Calu3 (cell line): ENCODE measurements around the gene IL31. TPM values are rescaled to one million over a fixed set of nuclear protein-coding genes. Genes with fewer than 3 reads are reported as not detected.

Source experiments
- BruUV-seq: library from RNA; stranded (reverse); fragments of 400-500 nt; replicated peaks from 2 replicates; lab custom pipeline; 2021; lab: Mats Ljungman, UMichigan
- CTCF ChIA-PET: fragments of 300-600 bp; sonication (Branson Sonifier 250); formaldehyde crosslinking; loops from one replicate; lab custom pipeline; 2022; ENCODE audit warnings: antibody characterized with exemption; lab: Charles Lee
- DNase-seq: peaks from one replicate; pipeline ENCODE4 v3.0.0; 2022
- H3K27ac Mint-ChIP-seq: one replicate; pipeline ENCODE4 v1.8.0; 2022; ENCODE audit warnings: mixed read lengths; ENCODE audit not compliant: unreplicated experiment
- H3K27me3 Mint-ChIP-seq: one replicate; pipeline ENCODE4 v1.8.0; 2022; ENCODE audit warnings: mixed read lengths; ENCODE audit not compliant: unreplicated experiment
- H3K36me3 Mint-ChIP-seq: one replicate; pipeline ENCODE4 v1.8.0; 2022; ENCODE audit warnings: mild to moderate bottlenecking, moderate library complexity, mixed read lengths; ENCODE audit not compliant: insufficient read depth, unreplicated experiment
- H3K4me1 Mint-ChIP-seq: one replicate; pipeline ENCODE4 v1.8.0; 2022; ENCODE audit warnings: mild to moderate bottlenecking, low read depth, mixed read lengths; ENCODE audit not compliant: unreplicated experiment
- H3K4me3 Mint-ChIP-seq: one replicate; pipeline ENCODE4 v1.8.0; 2022; ENCODE audit warnings: mild to moderate bottlenecking, low read depth, moderate library complexity, mixed read lengths; ENCODE audit not compliant: unreplicated experiment
- H3K9me3 Mint-ChIP-seq: one replicate; pipeline ENCODE4 v1.8.0; 2022; ENCODE audit warnings: low read depth, mixed read lengths; ENCODE audit not compliant: unreplicated experiment
- intact Hi-C: fragments of 100-400 bp; cut with micrococcal nuclease; formaldehyde crosslinking; loops from one replicate; pipeline ENCODE4 v1.10.0; 2022; ENCODE audit not compliant: unreplicated experiment
- total RNA-seq: library from RNA; stranded (reverse); gene quantifications from 2 replicates; pipeline ENCODE4 v1.2.3, GENCODE V29; 2022
- TF ChIP-seq, protein P1 (sequence below): fragments of 200-600 bp; IDR thresholded peaks from one replicate; pipeline ENCODE4 v1.8.0; 2022; ENCODE audit warnings: antibody characterized with exemption; ENCODE audit not compliant: unreplicated experiment

IL31 gene
- total RNA-seq, 1 experiment from 2014 or later = not detected

DNA sequence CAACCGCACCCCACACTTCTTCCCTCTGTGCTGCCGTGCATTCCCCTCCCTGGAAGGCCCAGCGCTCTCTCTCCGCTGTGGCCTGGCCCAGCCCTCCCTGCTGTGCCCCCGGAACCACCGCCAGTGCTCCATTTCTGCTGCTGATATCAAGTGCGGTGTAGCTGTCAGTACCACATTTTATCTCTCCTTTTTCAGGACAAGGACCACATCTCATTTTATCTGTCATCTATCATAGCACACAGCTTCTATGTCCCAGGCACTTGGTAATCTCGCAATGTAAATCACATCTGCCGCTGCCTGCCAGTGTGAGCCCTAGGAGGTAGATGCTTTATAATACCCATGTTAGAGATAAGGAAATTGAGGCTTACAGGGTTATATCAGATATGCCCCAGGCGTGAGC is 18.3 kb downstream of the IL31 start:
- CTCF ChIA-PET = no interaction called here
- intact Hi-C loops = no loop called here
- Mint-ChIP-seq H3K4me1 (no peaks in the 10 kb centered on the region), H3K36me3 (no peaks in the 10 kb centered on the region), H3K4me3 (no peak overlapping the region), H3K27me3 (peaks cover 40% of the 10 kb centered on the region), H3K9me3 (no peaks in the 10 kb centered on the region), H3K27ac (no peak overlapping the region)
- TF ChIP-seq, protein P1, sequence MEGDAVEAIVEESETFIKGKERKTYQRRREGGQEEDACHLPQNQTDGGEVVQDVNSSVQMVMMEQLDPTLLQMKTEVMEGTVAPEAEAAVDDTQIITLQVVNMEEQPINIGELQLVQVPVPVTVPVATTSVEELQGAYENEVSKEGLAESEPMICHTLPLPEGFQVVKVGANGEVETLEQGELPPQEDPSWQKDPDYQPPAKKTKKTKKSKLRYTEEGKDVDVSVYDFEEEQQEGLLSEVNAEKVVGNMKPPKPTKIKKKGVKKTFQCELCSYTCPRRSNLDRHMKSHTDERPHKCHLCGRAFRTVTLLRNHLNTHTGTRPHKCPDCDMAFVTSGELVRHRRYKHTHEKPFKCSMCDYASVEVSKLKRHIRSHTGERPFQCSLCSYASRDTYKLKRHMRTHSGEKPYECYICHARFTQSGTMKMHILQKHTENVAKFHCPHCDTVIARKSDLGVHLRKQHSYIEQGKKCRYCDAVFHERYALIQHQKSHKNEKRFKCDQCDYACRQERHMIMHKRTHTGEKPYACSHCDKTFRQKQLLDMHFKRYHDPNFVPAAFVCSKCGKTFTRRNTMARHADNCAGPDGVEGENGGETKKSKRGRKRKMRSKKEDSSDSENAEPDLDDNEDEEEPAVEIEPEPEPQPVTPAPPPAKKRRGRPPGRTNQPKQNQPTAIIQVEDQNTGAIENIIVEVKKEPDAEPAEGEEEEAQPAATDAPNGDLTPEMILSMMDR = no peak
- DNase-seq = no peak
- no TSS peak for BruUV-seq

GRCh38 chr12:122152754-122153153 is 21.3 kb downstream of the IL31 start:
- CTCF ChIA-PET = no interaction called here
- H3K36me3 Mint-ChIP-seq = no peaks in the 10 kb centered on the region
- peaks cover 27% of the 10 kb centered on the region for H3K27me3 Mint-ChIP-seq
- no peak for DNase-seq
- BruUV-seq = no TSS peak
- H3K4me3 Mint-ChIP-seq = no peak overlapping the region
- H3K27ac Mint-ChIP-seq = no peak overlapping the region
- TF ChIP-seq, protein P1 = no peak
- H3K4me1 Mint-ChIP-seq = no peaks in the 10 kb centered on the region
- intact Hi-C loops = no loop called here
- no peaks in the 10 kb centered on the region for H3K9me3 Mint-ChIP-seq

- DNase-seq = no peak
- BruUV-seq = no TSS peak
- TF ChIP-seq, protein P1 = no peak
- Mint-ChIP-seq H3K27me3 (peaks cover 16% of the 10 kb centered on the region), H3K9me3 (no peaks in the 10 kb centered on the region), H3K4me1 (no peaks in the 10 kb centered on the region), H3K27ac (no peak overlapping the region), H3K36me3 (no peaks in the 10 kb centered on the region), H3K4me3 (no peak overlapping the region)
- CTCF ChIA-PET = interaction anchor here (0.6 to 1.3 kb wide), 3 partner anchors 19 to 191 kb away, joined by 4 to 9 read pairs (median 6); no protein-coding TSS in a partner anchor
- intact Hi-C loops = no loop called here
Measured at GRCh38 chr12:122150127-122150681, 23.8 kb downstream of the IL31 start.

- no TSS peak for BruUV-seq
Measured at GRCh38 chr12:122148657-122149056, 25.4 kb downstream of the IL31 start.

More at GRCh38 chr12:122148657-122149056, 25.4 kb downstream of the IL31 start:
- DNase-seq = no peak
- Mint-ChIP-seq H3K9me3 (no peaks in the 10 kb centered on the region), H3K27ac (no peak overlapping the region), H3K4me1 (no peaks in the 10 kb centered on the region), H3K27me3 (peaks cover 14% of the 10 kb centered on the region), H3K4me3 (no peak overlapping the region), H3K36me3 (no peaks in the 10 kb centered on the region)
- intact Hi-C loops = no loop called here
- TF ChIP-seq, protein P1 = no peak
- CTCF ChIA-PET = no interaction called here
